Natural killer cell (primary cell): ENCODE data around the gene TGFBI. TPM values are rescaled to one million over a fixed set of nuclear protein-coding genes. Genes with fewer than 3 reads are reported as not detected.

ENCODE experiments used
- ATAC-seq, 3 donors: fragments of 150-1000 bp in 2 of 3; fragments of 200-7000 bp in 1 of 3; cut with Tn5 transposase; 1 replicate in 1 of 3; 2 replicates in 2 of 3; pipeline ENCODE4 v1.10.0; 2021; ENCODE audit warnings: mild to moderate bottlenecking in 2 of 3, moderate library complexity in 2 of 3
- DNase-seq, 2 donors: peaks; one replicate each; pipeline versions ENCODE4 v3.0.0 to v3.0.0-alpha.2; 2013 to 2021; ENCODE audit warnings: mixed read lengths in 1 of 2
- H3K27ac ChIP-seq: one replicate; pipeline ENCODE4 v1.5.1; 2013; ENCODE audit warnings: mild to moderate bottlenecking, low read length
- H3K27me3 ChIP-seq: one replicate; pipeline ENCODE4 v1.6.1; 2013; ENCODE audit warnings: low read length; ENCODE audit not compliant: control insufficient read depth, insufficient read depth
- H3K36me3 ChIP-seq: one replicate; pipeline ENCODE4 v1.6.1; 2013; ENCODE audit warnings: low read length; ENCODE audit not compliant: control insufficient read depth, insufficient read depth
- H3K4me1 ChIP-seq: one replicate; pipeline ENCODE4 v1.6.1; 2013; ENCODE audit warnings: low read length; ENCODE audit not compliant: control insufficient read depth, insufficient read depth
- H3K4me3 ChIP-seq: one replicate; pipeline ENCODE4 v1.5.1; 2013; ENCODE audit warnings: low read length
- H3K9me3 ChIP-seq: one replicate; pipeline ENCODE4 v1.6.1; 2013; ENCODE audit warnings: low read length; ENCODE audit not compliant: control insufficient read depth, insufficient read depth
- H3K27ac Mint-ChIP-seq, 2 donors: one replicate each; pipeline ENCODE4 v1.8.0; 2022; ENCODE audit warnings: mild to moderate bottlenecking in 2 of 2, mixed read lengths in 2 of 2, moderate library complexity in 1 of 2
- H3K27me3 Mint-ChIP-seq, 2 donors: one replicate each; pipeline ENCODE4 v1.8.0; 2022; ENCODE audit warnings: low read depth in 2 of 2, mixed read lengths in 2 of 2
- H3K36me3 Mint-ChIP-seq: one replicate; pipeline ENCODE4 v1.8.0; 2022; ENCODE audit warnings: mixed read lengths
- H3K4me1 Mint-ChIP-seq, 2 donors: one replicate each; pipeline ENCODE4 v1.8.0; 2022; ENCODE audit warnings: mixed read lengths in 2 of 2
- H3K4me3 Mint-ChIP-seq: one replicate; pipeline ENCODE4 v1.8.0; 2022; ENCODE audit warnings: mild to moderate bottlenecking, moderate library complexity, mixed read lengths
- H3K9me3 Mint-ChIP-seq, 2 donors: one replicate each; pipeline ENCODE4 v1.8.0; 2022; ENCODE audit warnings: mixed read lengths in 2 of 2
- CTCF ChIP-seq: fragments of 200-600 bp; IDR thresholded peaks from one replicate; pipeline ENCODE4 v1.8.0; 2022; ENCODE audit warnings: antibody characterized with exemption
- WGBS: methylation state at CpG from one replicate; pipeline ENCODE4 v1.1.7; 2013; ENCODE audit warnings: missing lambda C conversion rate; ENCODE audit not compliant: insufficient coverage; 5-methylcytosine and 5-hydroxymethylcytosine counted together
- intact Hi-C: fragments of 100-400 bp; cut with micrococcal nuclease; formaldehyde crosslinking; loops from one replicate; pipeline ENCODE4 v1.14.2; 2022
- total RNA-seq, 4 donors: library from RNA; stranded (reverse); fragments of 120-200 nt in 1 of 4; gene quantifications; one replicate each; pipeline versions ENCODE4 v1.2.3 to v1.2.4, GENCODE V29; 2013 to 2022

TGFBI gene
- total RNA-seq, 3 donors from 2014 or later (not counting 1 experiment from before 2014, with no cell fraction given), result 6.7 to 19.6 (median 18.5) TPM

GRCh38 chr5:136094913-136095641 is 66.3 kb downstream of the TGFBI start:
- no peak overlapping the region for H3K27ac ChIP-seq
- TF ChIP-seq CTCF, result no peak
- intact Hi-C loops, result no loop called here

GRCh38 chr5:136098176-136098575 is 69.4 kb downstream of the TGFBI start:
- Mint-ChIP-seq H3K4me3 (no peak overlapping the region), H3K36me3 (no peaks in the 10 kb centered on the region), H3K27ac (no peak overlapping the region), H3K27me3 (peaks cover 9 to 58% of the 10 kb centered on the region in 2 donors), H3K4me1 (no peaks in the 10 kb centered on the region), H3K9me3 (no peaks in the 10 kb centered on the region)
- no peak overlapping the region for H3K27ac ChIP-seq
- no peaks in the 10 kb centered on the region for H3K4me1 ChIP-seq
- no peak for TF ChIP-seq CTCF
- no peaks in the 10 kb centered on the region for H3K9me3 ChIP-seq
- DNase-seq (no peak), ATAC-seq (no peak)
- 42% methylated on average over 4 of the region's 4 CpGs for WGBS
- no peaks in the 10 kb centered on the region for H3K27me3 ChIP-seq
- H3K36me3 ChIP-seq, result no peaks in the 10 kb centered on the region
- intact Hi-C loops, result no loop called here
- no peak overlapping the region for H3K4me3 ChIP-seq

More at GRCh38 chr5:136094913-136095641, 66.3 kb downstream of the TGFBI start:
- DNase-seq, result no peak
- Mint-ChIP-seq H3K36me3 (no peaks in the 10 kb centered on the region), H3K27ac (no peak overlapping the region), H3K4me3 (no peak overlapping the region), H3K9me3 (no peaks in the 10 kb centered on the region), H3K27me3 (peaks cover 8 to 50% of the 10 kb centered on the region in 2 donors), H3K4me1 (no peaks in the 10 kb centered on the region)
- Histone ChIP-seq H3K36me3 (no peaks in the 10 kb centered on the region), H3K27me3 (no peaks in the 10 kb centered on the region), H3K9me3 (no peaks in the 10 kb centered on the region), H3K4me1 (no peaks in the 10 kb centered on the region), H3K4me3 (no peak overlapping the region)
- WGBS, result 82% methylated on average over 8 of the region's 8 CpGs
- no peak for ATAC-seq

- no peaks in the 10 kb centered on the region for H3K36me3 Mint-ChIP-seq
- no peaks in the 10 kb centered on the region for H3K36me3 ChIP-seq
- ATAC-seq, result no peak
Observed at GRCh38 chr5:136099870-136100269, 71.1 kb downstream of the TGFBI start.

More at GRCh38 chr5:136099870-136100269, 71.1 kb downstream of the TGFBI start:
- H3K4me3 ChIP-seq, result no peak overlapping the region
- Mint-ChIP-seq H3K9me3 (no peaks in the 10 kb centered on the region), H3K4me3 (no peak overlapping the region), H3K4me1 (no peaks in the 10 kb centered on the region), H3K27me3 (peaks cover 7 to 50% of the 10 kb centered on the region in 2 donors), H3K27ac (no peak overlapping the region)
- no peak for DNase-seq
- WGBS, result no CpG with 5 or more reads among the region's 3 CpGs
- TF ChIP-seq CTCF, result no peak
- no peaks in the 10 kb centered on the region for H3K4me1 ChIP-seq
- no peaks in the 10 kb centered on the region for H3K9me3 ChIP-seq
- no peaks in the 10 kb centered on the region for H3K27me3 ChIP-seq
- H3K27ac ChIP-seq, result no peak overlapping the region
- intact Hi-C loops, result no loop called here
